ENCODE measurements around the gene NACC1. TPM values are rescaled to one million over a fixed set of nuclear protein-coding genes. Genes with fewer than 3 reads are reported as not detected.
A peak's percentile ranks its signal among the peaks of the same experiment; 100 is the strongest.

The NACC1 gene
- total RNA-seq, 1 experiment from 2014 or later, result 237 TPM

- no peak overlapping the region for H3K27ac Mint-ChIP-seq
- peaks cover 40% of the 10 kb centered on the region for H3K4me1 Mint-ChIP-seq
- TF ChIP-seq, protein P1, sequence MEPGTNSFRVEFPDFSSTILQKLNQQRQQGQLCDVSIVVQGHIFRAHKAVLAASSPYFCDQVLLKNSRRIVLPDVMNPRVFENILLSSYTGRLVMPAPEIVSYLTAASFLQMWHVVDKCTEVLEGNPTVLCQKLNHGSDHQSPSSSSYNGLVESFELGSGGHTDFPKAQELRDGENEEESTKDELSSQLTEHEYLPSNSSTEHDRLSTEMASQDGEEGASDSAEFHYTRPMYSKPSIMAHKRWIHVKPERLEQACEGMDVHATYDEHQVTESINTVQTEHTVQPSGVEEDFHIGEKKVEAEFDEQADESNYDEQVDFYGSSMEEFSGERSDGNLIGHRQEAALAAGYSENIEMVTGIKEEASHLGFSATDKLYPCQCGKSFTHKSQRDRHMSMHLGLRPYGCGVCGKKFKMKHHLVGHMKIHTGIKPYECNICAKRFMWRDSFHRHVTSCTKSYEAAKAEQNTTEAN (CRISPR knock-in tag; IDR thresholded peaks at IDR 0.05), result no peak
- TF ChIP-seq GTF2I (CRISPR knock-in tag; conservative IDR thresholded peaks at IDR 0.05), result no peak
- no peak for TF ChIP-seq ZNF423 (CRISPR knock-in tag; IDR thresholded peaks at IDR 0.05)
- TF ChIP-seq ETV6 (CRISPR knock-in tag; IDR thresholded peaks at IDR 0.05), result no peak
- TF ChIP-seq ESRRA (CRISPR knock-in tag; IDR thresholded peaks at IDR 0.05; ENCODE audit: borderline replicate concordance), result no peak
- TF ChIP-seq JAZF1 (CRISPR knock-in tag; IDR thresholded peaks at IDR 0.05), result no peak
- TF ChIP-seq MXD4 (CRISPR knock-in tag; IDR thresholded peaks at IDR 0.05; ENCODE audit: borderline replicate concordance), result no peak
- TF ChIP-seq, protein P2, sequence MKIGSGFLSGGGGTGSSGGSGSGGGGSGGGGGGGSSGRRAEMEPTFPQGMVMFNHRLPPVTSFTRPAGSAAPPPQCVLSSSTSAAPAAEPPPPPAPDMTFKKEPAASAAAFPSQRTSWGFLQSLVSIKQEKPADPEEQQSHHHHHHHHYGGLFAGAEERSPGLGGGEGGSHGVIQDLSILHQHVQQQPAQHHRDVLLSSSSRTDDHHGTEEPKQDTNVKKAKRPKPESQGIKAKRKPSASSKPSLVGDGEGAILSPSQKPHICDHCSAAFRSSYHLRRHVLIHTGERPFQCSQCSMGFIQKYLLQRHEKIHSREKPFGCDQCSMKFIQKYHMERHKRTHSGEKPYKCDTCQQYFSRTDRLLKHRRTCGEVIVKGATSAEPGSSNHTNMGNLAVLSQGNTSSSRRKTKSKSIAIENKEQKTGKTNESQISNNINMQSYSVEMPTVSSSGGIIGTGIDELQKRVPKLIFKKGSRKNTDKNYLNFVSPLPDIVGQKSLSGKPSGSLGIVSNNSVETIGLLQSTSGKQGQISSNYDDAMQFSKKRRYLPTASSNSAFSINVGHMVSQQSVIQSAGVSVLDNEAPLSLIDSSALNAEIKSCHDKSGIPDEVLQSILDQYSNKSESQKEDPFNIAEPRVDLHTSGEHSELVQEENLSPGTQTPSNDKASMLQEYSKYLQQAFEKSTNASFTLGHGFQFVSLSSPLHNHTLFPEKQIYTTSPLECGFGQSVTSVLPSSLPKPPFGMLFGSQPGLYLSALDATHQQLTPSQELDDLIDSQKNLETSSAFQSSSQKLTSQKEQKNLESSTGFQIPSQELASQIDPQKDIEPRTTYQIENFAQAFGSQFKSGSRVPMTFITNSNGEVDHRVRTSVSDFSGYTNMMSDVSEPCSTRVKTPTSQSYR (CRISPR knock-in tag; IDR thresholded peaks at IDR 0.05), result no peak
- TF ChIP-seq ATF3 (CRISPR knock-in tag; conservative IDR thresholded peaks at IDR 0.05), result no peak
- no peak for TF ChIP-seq NR3C1 (CRISPR knock-in tag; conservative IDR thresholded peaks at IDR 0.05; ENCODE audit: low read depth)
- TF ChIP-seq PRRX2 (CRISPR knock-in tag; IDR thresholded peaks at IDR 0.05), result no peak
- no peak for TF ChIP-seq ZBTB21 (CRISPR knock-in tag; IDR thresholded peaks at IDR 0.05; ENCODE audit: borderline replicate concordance)
- TF ChIP-seq FOXP1 (CRISPR knock-in tag; IDR thresholded peaks at IDR 0.05; ENCODE audit: borderline replicate concordance), result no peak
- ChIA-PET CTCF (interaction anchor here (1.1 to 20.5 kb wide), 13 partner anchors 9 to 113 kb away, joined by 3 to 294 read pairs (median 8); no protein-coding TSS in a partner anchor), POLR2A (interaction anchor here (1.6 kb wide), 1 partner anchor 113 kb away, joined by 3 read pairs; no protein-coding TSS in a partner anchor)
- no peak overlapping the region for H3K4me3 Mint-ChIP-seq
- DNase-seq (ENCODE audit: low spot score) (no peak), ATAC-seq (peak; percentile 13; the same call in 1 of the 2 replicates)
- H3K9me3 Mint-ChIP-seq, result no peaks in the 10 kb centered on the region
- peaks cover 32% of the 10 kb centered on the region for H3K27me3 Mint-ChIP-seq (ENCODE audit: low read depth)
- H3K36me3 Mint-ChIP-seq, result no peaks in the 10 kb centered on the region
Measured at GRCh38 chr19:13078381-13078780, 39.7 kb upstream of the NACC1 start.

GRCh38 chr19:13078897-13079541 is 39.0 kb upstream of the NACC1 start:
- no peak overlapping the region for H3K4me3 Mint-ChIP-seq
- no peak for DNase-seq (ENCODE audit: low spot score)
- peaks cover 42% of the 10 kb centered on the region for H3K4me1 Mint-ChIP-seq
- H3K9me3 Mint-ChIP-seq, result no peaks in the 10 kb centered on the region
- no peaks in the 10 kb centered on the region for H3K36me3 Mint-ChIP-seq
- no peak for ATAC-seq
- POLR2A ChIA-PET, result interaction anchor here (1.6 kb wide), 1 partner anchor 114 kb away, joined by 3 read pairs; no protein-coding TSS in a partner anchor
- peaks cover 37% of the 10 kb centered on the region for H3K27me3 Mint-ChIP-seq (ENCODE audit: low read depth)
- CTCF ChIA-PET, result interaction anchor here (0.6 to 20.5 kb wide), 15 partner anchors 8 to 114 kb away, joined by 3 to 294 read pairs (median 7); no protein-coding TSS in a partner anchor
- no peak overlapping the region for H3K27ac Mint-ChIP-seq
- TF ChIP-seq IRF2 (CRISPR knock-in tag; IDR thresholded peaks at IDR 0.05; ENCODE audit: borderline replicate concordance, low read depth), result no peak
- TF ChIP-seq, protein P3, sequence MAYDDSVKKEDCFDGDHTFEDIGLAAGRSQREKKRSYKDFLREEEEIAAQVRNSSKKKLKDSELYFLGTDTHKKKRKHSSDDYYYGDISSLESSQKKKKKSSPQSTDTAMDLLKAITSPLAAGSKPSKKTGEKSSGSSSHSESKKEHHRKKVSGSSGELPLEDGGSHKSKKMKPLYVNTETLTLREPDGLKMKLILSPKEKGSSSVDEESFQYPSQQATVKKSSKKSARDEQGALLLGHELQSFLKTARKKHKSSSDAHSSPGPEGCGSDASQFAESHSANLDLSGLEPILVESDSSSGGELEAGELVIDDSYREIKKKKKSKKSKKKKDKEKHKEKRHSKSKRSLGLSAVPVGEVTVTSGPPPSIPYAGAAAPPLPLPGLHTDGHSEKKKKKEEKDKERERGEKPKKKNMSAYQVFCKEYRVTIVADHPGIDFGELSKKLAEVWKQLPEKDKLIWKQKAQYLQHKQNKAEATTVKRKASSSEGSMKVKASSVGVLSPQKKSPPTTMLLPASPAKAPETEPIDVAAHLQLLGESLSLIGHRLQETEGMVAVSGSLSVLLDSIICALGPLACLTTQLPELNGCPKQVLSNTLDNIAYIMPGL (CRISPR knock-in tag; IDR thresholded peaks at IDR 0.05), result 0 out of 2 replicates have a peak, but pooled peaks have one; percentile 41

DNA sequence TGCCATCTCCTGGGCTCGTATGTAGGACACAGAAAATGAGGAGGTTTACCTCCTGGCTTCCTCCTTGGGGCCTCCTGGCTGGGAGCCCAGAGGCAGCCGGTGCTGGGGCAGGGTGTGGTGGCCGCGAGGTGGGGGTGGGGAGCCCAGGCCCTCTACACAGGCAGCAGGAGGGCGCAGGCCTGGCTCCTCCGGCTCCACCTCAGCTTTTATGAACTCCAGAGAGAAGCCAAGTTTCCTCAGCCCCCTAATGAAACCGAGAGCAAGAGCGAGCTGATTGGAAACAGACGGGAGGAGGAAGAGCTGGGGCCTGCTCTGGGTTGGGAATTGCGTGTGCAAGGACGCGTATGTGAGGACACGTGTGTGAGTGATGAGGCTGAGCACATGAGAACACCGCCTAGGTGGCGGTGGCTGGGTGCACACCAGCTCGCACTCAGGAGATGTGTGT is 38.5 kb upstream of the NACC1 start:
- no peak overlapping the region for H3K4me3 Mint-ChIP-seq
- ATAC-seq, result no peak
- CTCF ChIA-PET, result interaction anchor here (0.6 to 20.5 kb wide), 11 partner anchors 11 to 114 kb away, joined by 3 to 294 read pairs (median 12); no protein-coding TSS in a partner anchor
- H3K4me1 Mint-ChIP-seq, result peaks cover 42% of the 10 kb centered on the region
- H3K27me3 Mint-ChIP-seq (ENCODE audit: low read depth), result peaks cover 37% of the 10 kb centered on the region
- no peak for DNase-seq (ENCODE audit: low spot score)
- TF ChIP-seq CREB1 (CRISPR knock-in tag; IDR thresholded peaks at IDR 0.05), result no peak
- no peak for TF ChIP-seq FOXP1 (CRISPR knock-in tag; IDR thresholded peaks at IDR 0.05; ENCODE audit: borderline replicate concordance)
- TF ChIP-seq E2F5 (CRISPR knock-in tag; IDR thresholded peaks at IDR 0.05), result no peak
- no peaks in the 10 kb centered on the region for H3K9me3 Mint-ChIP-seq
- POLR2A ChIA-PET, result no interaction called here
- H3K36me3 Mint-ChIP-seq, result no peaks in the 10 kb centered on the region
- H3K27ac Mint-ChIP-seq, result no peak overlapping the region
